ENCODE results near the gene SDR39U1. TPM values are rescaled to one million over a fixed set of nuclear protein-coding genes. Genes with fewer than 3 reads are reported as not detected.

Gene SDR39U1
- total RNA-seq, 3 donors from 2014 or later = 43.3 to 64.1 (median 47.1) TPM

DNA sequence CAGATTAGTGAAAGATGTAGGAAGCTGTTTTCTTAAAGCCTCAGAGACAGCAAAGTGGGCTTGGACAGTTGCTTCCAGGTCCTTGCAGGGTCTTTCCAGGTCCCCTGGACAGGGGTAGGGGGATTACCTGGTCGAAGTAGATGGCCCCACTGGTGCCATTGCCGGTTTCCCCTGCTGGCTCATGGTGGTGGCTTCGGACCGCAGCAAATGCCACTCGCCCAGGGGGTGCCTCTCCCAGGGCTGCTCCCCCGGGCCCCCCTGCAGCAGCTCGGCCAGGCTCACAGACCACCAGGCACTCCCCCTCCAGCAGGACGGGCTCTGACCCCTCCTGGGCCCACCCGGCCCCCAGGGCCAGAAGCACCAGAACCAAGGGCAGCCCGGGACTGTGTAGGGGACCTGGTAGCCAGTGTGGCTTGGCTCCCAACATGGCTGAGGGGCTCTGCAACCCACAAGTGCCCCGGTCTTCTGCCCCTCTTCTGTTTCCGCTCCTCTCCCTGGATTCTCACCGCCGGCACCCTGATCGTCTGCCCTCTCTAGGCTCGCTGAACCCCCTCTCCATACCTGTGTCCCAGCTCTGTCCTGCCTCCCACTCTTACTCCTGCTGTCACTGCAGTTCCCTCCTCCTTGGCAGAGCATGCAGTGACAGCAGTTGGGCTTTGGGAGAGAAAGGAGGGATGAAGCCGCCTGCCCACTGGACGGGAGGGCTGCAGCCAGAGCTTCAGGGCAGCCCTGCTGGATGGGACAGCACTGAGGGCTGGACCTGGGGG is 13.8 kb downstream of the SDR39U1 start:
- DNase-seq = peak in 1 of 3 donors; percentile 66
- intact Hi-C loops (cut with DNase I, micrococcal nuclease) = no loop called here
- peaks cover 54% of the 10 kb centered on the region for H3K4me1 ChIP-seq (ENCODE audit: low read depth)
- no peaks in the 10 kb centered on the region for H3K9me3 ChIP-seq
- TF ChIP-seq, protein P1, sequence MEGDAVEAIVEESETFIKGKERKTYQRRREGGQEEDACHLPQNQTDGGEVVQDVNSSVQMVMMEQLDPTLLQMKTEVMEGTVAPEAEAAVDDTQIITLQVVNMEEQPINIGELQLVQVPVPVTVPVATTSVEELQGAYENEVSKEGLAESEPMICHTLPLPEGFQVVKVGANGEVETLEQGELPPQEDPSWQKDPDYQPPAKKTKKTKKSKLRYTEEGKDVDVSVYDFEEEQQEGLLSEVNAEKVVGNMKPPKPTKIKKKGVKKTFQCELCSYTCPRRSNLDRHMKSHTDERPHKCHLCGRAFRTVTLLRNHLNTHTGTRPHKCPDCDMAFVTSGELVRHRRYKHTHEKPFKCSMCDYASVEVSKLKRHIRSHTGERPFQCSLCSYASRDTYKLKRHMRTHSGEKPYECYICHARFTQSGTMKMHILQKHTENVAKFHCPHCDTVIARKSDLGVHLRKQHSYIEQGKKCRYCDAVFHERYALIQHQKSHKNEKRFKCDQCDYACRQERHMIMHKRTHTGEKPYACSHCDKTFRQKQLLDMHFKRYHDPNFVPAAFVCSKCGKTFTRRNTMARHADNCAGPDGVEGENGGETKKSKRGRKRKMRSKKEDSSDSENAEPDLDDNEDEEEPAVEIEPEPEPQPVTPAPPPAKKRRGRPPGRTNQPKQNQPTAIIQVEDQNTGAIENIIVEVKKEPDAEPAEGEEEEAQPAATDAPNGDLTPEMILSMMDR (IDR thresholded peaks at IDR 0.05) = no peak
- no peaks in the 10 kb centered on the region for H3K36me3 ChIP-seq (ENCODE audit: low read depth)
- ATAC-seq = no peak
- no peak overlapping the region for H3K4me3 ChIP-seq

- intact Hi-C loops (cut with DNase I, micrococcal nuclease) = no loop called here
- TF ChIP-seq, protein P1 (IDR thresholded peaks at IDR 0.05) = no peak
- H3K4me1 ChIP-seq (ENCODE audit: low read depth) = peaks cover 56% of the 10 kb centered on the region
- no peak overlapping the region for H3K4me3 ChIP-seq
- DNase-seq = peak in 2 of 3 donors; percentile 46 to 57
- no peak for ATAC-seq
- H3K36me3 ChIP-seq (ENCODE audit: low read depth) = no peaks in the 10 kb centered on the region
- no peaks in the 10 kb centered on the region for H3K9me3 ChIP-seq
Observed at GRCh38 chr14:24427537-24428508, 14.8 kb downstream of the SDR39U1 start.

DNA sequence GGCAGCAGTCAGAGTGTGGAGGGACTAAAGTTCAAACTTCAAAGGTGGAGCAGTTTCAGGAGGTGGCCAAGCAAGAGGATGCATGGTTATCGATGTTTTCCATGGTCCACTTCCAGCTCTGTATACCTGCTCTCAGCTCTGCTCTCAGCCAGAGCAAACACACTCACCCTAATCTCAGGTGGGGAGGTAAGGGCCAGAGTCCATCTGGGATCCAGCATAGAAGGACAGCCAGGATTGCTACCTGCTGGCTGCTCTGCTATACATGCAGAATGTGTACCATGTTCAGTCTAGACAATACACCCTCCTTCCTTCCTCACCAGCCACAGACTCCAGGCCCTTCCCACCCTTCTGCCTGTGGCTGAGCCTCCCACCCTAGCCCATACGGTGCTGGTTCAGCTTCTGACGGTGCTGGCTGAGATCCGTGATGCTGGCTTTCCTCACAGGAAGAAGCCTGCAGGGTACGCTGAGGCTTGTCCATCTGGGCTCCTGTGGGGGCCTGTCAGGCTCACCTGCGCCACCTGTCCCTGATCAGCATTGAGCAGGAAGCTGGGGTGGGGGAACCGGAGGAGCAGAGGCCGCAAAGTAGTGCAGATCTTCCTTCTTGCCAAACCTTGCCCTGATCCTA is 15.6 kb downstream of the SDR39U1 start:
- H3K36me3 ChIP-seq (ENCODE audit: low read depth) = no peaks in the 10 kb centered on the region
- TF ChIP-seq, protein P1 (IDR thresholded peaks at IDR 0.05) = no peak
- DNase-seq (peak; percentile 66 to 67 (median 67)), ATAC-seq (peak; percentile 58)
- H3K9me3 ChIP-seq = no peaks in the 10 kb centered on the region
- intact Hi-C loops (cut with DNase I, micrococcal nuclease) = no loop called here
- H3K4me3 ChIP-seq = no peak overlapping the region
- H3K4me1 ChIP-seq (ENCODE audit: low read depth) = peaks cover 58% of the 10 kb centered on the region

DNA sequence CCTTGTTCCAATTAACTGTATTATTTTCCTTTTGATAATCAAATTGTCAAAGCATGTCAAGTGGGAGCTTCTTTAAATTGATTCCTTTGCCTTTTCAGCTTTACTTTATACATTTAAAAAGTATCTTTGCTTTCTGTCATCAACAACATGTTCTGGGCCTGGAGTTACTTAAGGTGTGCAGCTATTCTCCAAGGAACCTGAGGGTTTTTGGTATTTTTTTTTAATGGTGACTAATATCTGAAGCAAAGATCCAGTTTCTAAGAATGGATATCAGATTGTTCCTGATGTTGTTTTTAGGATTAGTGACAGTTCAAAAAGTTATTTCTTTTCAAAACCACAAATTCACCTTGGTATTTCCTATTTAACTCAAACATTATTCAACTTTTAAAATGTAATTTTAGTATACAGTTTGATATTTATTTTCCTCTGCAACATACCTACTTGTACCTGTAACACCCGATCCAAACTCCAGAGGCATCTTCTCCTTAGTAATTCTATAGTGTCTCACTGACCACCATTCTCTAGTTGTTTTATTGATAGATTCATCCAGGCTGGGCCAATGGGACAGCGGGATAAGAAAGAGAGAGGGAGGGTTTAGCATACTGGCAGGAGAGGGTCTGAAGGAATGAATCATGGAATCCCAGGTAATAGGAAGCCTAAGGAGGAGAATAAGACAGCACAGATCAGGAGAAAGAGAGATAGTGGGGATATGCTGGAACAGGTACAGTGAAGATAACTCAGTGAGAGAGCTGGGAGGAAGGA is 16.2 kb downstream of the SDR39U1 start:
- no peaks in the 10 kb centered on the region for H3K9me3 ChIP-seq
- no peak overlapping the region for H3K4me3 ChIP-seq
- H3K4me1 ChIP-seq (ENCODE audit: low read depth) = peaks cover 52% of the 10 kb centered on the region
- intact Hi-C loops (cut with DNase I, micrococcal nuclease) = no loop called here
- ATAC-seq (no peak), DNase-seq (no peak)
- TF ChIP-seq, protein P1 (IDR thresholded peaks at IDR 0.05) = no peak
- no peaks in the 10 kb centered on the region for H3K36me3 ChIP-seq (ENCODE audit: low read depth)

- intact Hi-C loops (cut with DNase I, micrococcal nuclease) = no loop called here
- H3K4me1 ChIP-seq (ENCODE audit: low read depth) = peaks cover 47% of the 10 kb centered on the region
- DNase-seq (no peak), ATAC-seq (no peak)
- TF ChIP-seq, protein P1 (IDR thresholded peaks at IDR 0.05) = no peak
- no peaks in the 10 kb centered on the region for H3K36me3 ChIP-seq (ENCODE audit: low read depth)
- H3K9me3 ChIP-seq = no peaks in the 10 kb centered on the region
- H3K4me3 ChIP-seq = no peak overlapping the region
Observed at GRCh38 chr14:24425704-24426103, 16.9 kb downstream of the SDR39U1 start.

Data from mucosa of descending colon (tissue), 3 donors.